Uterus (tissue), 4 donors: Measurements from ENCODE around the gene TCF12. TPM values are rescaled to one million over a fixed set of nuclear protein-coding genes. Genes with fewer than 3 reads are reported as not detected.
A peak's percentile ranks its signal among the peaks of the same experiment; 100 is the strongest.
"Not testable (repeated sequence)": the region's sequence is repeated elsewhere in the genome, so short reads cannot be mapped to it uniquely, and the experiment has no call there.

Experiments
- DNase-seq, 2 donors: peaks; one replicate each; pipeline ENCODE4 v3.0.0-alpha.2; 2019 to 2020
- H3K27ac ChIP-seq, 2 donors: fragments of 200-600 bp; sonication (generic); 1 replicate in 1 of 2; 2 replicates in 1 of 2; pipeline ENCODE4 v1.5.1; 2016 to 2018
- H3K27me3 ChIP-seq, 2 donors: fragments of 200-600 bp; sonication (generic); one replicate each; pipeline ENCODE4 v1.5.1; 2018 to 2019; ENCODE audit warnings: control low read depth in 1 of 2
- H3K36me3 ChIP-seq, 2 donors: fragments of 200-600 bp; sonication (generic); one replicate each; pipeline ENCODE4 v1.5.1; 2019; ENCODE audit warnings: control low read depth in 1 of 2
- H3K4me1 ChIP-seq, 2 donors: fragments of 200-600 bp; sonication (generic); one replicate each; pipeline ENCODE4 v1.5.1; 2018 to 2019; ENCODE audit warnings: control low read depth in 1 of 2
- H3K4me3 ChIP-seq, 2 donors: fragments of 200-600 bp; sonication (generic); 1 replicate in 1 of 2; 2 replicates in 1 of 2; pipeline ENCODE4 v1.5.1; 2018 to 2019; ENCODE audit warnings: mild to moderate bottlenecking in 1 of 2
- H3K9me3 ChIP-seq, 2 donors: fragments of 200-600 bp; sonication (generic); one replicate each; pipeline ENCODE4 v1.5.1; 2019; ENCODE audit warnings: control low read depth in 1 of 2
- CTCF ChIP-seq, 4 experiments: fragments of 200-600 bp in 2 of 4; fragments of 450-650 bp in 2 of 4; sonication (generic) in 2 of 4; IDR thresholded peaks; one replicate each; pipeline ENCODE4 v1.5.1; 2016 to 2019; ENCODE audit warnings: antibody characterized with exemption in 4 of 4, mild to moderate bottlenecking in 2 of 4, moderate library complexity in 1 of 4
- POLR2A ChIP-seq, 2 donors: fragments of 450-650 bp; IDR thresholded peaks; one replicate each; pipeline ENCODE4 v1.6.1; 2016; ENCODE audit warnings: antibody characterized with exemption in 2 of 2, mild to moderate bottlenecking in 1 of 2, moderate library complexity in 1 of 2
- intact Hi-C: fragments of 100-400 bp; cut with DNase I; formaldehyde crosslinking; loops from one replicate; pipeline ENCODE4 v1.15.1; 2023; ENCODE audit warnings: low total_unique reads
- total RNA-seq, 4 donors: library from RNA; depleted of rRNA in 3 of 4; stranded (reverse); fragments of >200 nt in 3 of 4; gene quantifications; one replicate each; pipeline versions ENCODE4 v1.1.0 to v1.2.4, GENCODE V29; 2014 to 2023
- donor health status: DM: yes; HTN: yes; CAD: no.

Gene TCF12
- total RNA-seq, 4 donors from 2014 or later = 109 to 361 (median 196) TPM

DNA sequence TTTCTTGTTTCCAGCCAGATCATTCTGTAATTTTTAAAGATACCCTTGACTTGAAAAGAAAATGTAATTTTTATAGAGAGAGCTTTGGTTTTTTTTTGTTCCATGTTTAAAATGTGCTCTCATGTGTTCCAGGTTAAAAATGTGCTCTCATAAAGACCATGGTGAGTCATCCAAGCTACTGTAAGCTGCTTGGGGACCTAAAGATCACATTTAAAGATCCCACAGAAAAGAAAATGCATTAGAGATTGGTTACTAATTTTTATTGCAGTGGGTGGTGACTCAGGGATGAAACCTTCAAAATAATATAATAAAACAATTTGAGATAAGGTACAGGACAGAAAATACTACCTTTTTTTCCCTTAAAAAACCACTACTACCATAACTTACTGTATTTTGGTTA lies 11.0 kb downstream of the TCF12 start:
- Histone ChIP-seq H3K27ac (peak overlapping the region in 1 of 2 donors; percentile 65), H3K27me3 (no peaks in the 10 kb centered on the region), H3K9me3 (no peaks in the 10 kb centered on the region), H3K4me3 (no peak overlapping the region), H3K36me3 (no peaks in the 10 kb centered on the region), H3K4me1 (no peaks in the 10 kb centered on the region)
- no peak for DNase-seq
- TF ChIP-seq POLR2A (IDR thresholded peaks at IDR 0.05) (no peak), CTCF (IDR thresholded peaks at IDR 0.05) (no peak)
- intact Hi-C loops = no loop called here

DNA sequence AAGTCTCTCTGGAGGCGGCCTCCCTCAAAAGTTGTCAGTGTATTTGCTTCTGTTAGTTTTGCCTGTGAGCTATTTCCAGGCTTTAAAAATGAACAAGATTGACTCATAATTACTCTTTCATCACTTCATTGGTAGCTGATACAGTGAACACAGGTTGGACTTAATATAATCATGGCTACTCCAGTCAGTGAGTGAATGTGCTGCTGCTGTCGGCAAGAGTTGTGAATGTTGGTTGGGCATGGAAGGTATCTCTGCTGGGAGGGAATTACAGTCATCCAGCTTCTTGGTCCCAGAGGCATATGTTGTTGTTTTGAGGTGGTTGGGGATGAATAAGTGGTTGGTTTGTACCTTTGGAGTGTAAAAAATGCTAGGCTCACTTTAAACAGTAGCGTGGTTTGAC lies 11.5 kb downstream of the TCF12 start:
- H3K4me3 ChIP-seq = no peak overlapping the region

GRCh38 chr15:56930669-56931313 lies 12.3 kb downstream of the TCF12 start:
- intact Hi-C loops = no loop called here
- H3K27me3 ChIP-seq = no peaks in the 10 kb centered on the region
- no peak for DNase-seq
- TF ChIP-seq POLR2A (IDR thresholded peaks at IDR 0.05) (no peak), CTCF (IDR thresholded peaks at IDR 0.05) (no peak)
- peak overlapping the region in 1 of 2 donors; percentile 65 for H3K27ac ChIP-seq
- no peaks in the 10 kb centered on the region for H3K4me1 ChIP-seq
- no peak overlapping the region for H3K4me3 ChIP-seq
- H3K9me3 ChIP-seq = peaks cover 0 to 1% of the 10 kb centered on the region in 2 donors
- no peaks in the 10 kb centered on the region for H3K36me3 ChIP-seq

More for the DNA sequence above, 11.5 kb downstream of the TCF12 start:
- Histone ChIP-seq H3K27ac (peak overlapping the region in 1 of 2 donors; percentile 65), H3K27me3 (no peaks in the 10 kb centered on the region), H3K4me1 (no peaks in the 10 kb centered on the region), H3K36me3 (no peaks in the 10 kb centered on the region), H3K9me3 (no peaks in the 10 kb centered on the region)
- no peak for TF ChIP-seq POLR2A (IDR thresholded peaks at IDR 0.05)
- no peak for TF ChIP-seq CTCF (IDR thresholded peaks at IDR 0.05)
- DNase-seq = no peak
- intact Hi-C loops = no loop called here

- Histone ChIP-seq H3K4me3 (no peak overlapping the region), H3K36me3 (no peaks in the 10 kb centered on the region), H3K9me3 (peaks cover 0 to 4% of the 10 kb centered on the region in 2 donors), H3K27ac (peak overlapping the region in 1 of 2 donors; percentile 65), H3K27me3 (no peaks in the 10 kb centered on the region), H3K4me1 (no peaks in the 10 kb centered on the region)
- intact Hi-C loops = no loop called here
- DNase-seq = no peak
- TF ChIP-seq CTCF (IDR thresholded peaks at IDR 0.05) = no peak
- TF ChIP-seq POLR2A (IDR thresholded peaks at IDR 0.05) = no peak
Measured at GRCh38 chr15:56931639-56932508, 13.4 kb downstream of the TCF12 start.

DNA sequence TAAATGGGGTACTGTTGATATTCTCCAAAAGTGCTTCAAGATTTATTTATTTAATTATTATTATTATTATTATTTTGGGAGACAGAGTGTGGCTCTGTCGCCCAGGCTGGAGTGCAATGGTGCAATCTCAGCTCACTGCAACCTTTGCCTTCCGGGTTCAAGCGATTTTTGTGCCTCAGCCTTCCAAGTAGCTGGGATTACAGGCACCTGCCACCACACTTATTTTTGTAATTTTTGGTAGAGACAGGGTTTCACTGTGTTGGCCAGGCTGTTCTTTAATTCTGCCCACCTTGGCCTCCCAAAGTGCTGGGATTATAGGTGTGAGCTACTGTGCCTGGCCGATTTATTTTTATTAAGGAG lies 14.0 kb downstream of the TCF12 start:
- DNase-seq, H3K9me3 ChIP-seq, H3K4me3 ChIP-seq, H3K27ac ChIP-seq, intact Hi-C loops, H3K27me3 ChIP-seq, H3K4me1 ChIP-seq, H3K36me3 ChIP-seq: not testable (repeated sequence)
